BLaER1 (cell line): ENCODE measurements around the gene LAMTOR3.

ENCODE experiments used
- H3K27ac ChIP-seq: shearing (Covaris generic); formaldehyde crosslinking; 2 replicates; pipeline ENCODE4 v1.8.1; 2022
- H3K27me3 ChIP-seq: shearing (Covaris generic); formaldehyde crosslinking; 2 replicates; pipeline ENCODE4 v1.8.1; 2022
- H3K36me3 ChIP-seq: shearing (Covaris generic); formaldehyde crosslinking; 2 replicates; pipeline ENCODE4 v1.8.1; 2022
- H3K4me1 ChIP-seq: shearing (Covaris generic); formaldehyde crosslinking; 2 replicates; pipeline ENCODE4 v1.8.1; 2022
- H3K4me2 ChIP-seq: shearing (Covaris generic); formaldehyde crosslinking; 2 replicates; pipeline ENCODE4 v1.8.1; 2022
- H3K4me3 ChIP-seq: shearing (Covaris generic); formaldehyde crosslinking; 2 replicates; pipeline ENCODE4 v1.8.1; 2022
- H3K9ac ChIP-seq: shearing (Covaris generic); formaldehyde crosslinking; 2 replicates; pipeline ENCODE4 v1.8.1; 2022
- H3K9me3 ChIP-seq: shearing (Covaris generic); formaldehyde crosslinking; 2 replicates; pipeline ENCODE4 v1.8.1; 2022
- H4K20me1 ChIP-seq: shearing (Covaris generic); formaldehyde crosslinking; 2 replicates; pipeline ENCODE4 v1.8.1; 2022
- Cebpa-rat ChIP-seq: shearing (Covaris generic); IDR thresholded peaks from 2 replicates; pipeline ENCODE4 v1.8.1; 2022

LAMTOR3 gene

GRCh38 chr4:99893029-99893428, 1.2 kb downstream of the LAMTOR3 start:
- H3K27ac ChIP-seq = no peak overlapping the region
- peaks cover 7% of the 10 kb centered on the region; the same call in 1 of the 2 replicates for H3K36me3 ChIP-seq
- peaks cover 23% of the 10 kb centered on the region for H3K4me1 ChIP-seq
- H3K9me3 ChIP-seq = no peaks in the 10 kb centered on the region
- peak overlapping the region; percentile 89 for H3K9ac ChIP-seq
- TF ChIP-seq Cebpa-rat = no peak
- H3K4me3 ChIP-seq = peak overlapping the region; percentile 94
- H3K4me2 ChIP-seq = peak overlapping the region; percentile 92
- H3K27me3 ChIP-seq = no peaks in the 10 kb centered on the region
- peaks cover 27% of the 10 kb centered on the region for H4K20me1 ChIP-seq

- Histone ChIP-seq H3K9ac (no peak overlapping the region), H3K36me3 (peaks cover 10% of the 10 kb centered on the region; the same call in 1 of the 2 replicates), H3K4me1 (peaks cover 23% of the 10 kb centered on the region), H3K27me3 (no peaks in the 10 kb centered on the region), H3K4me3 (no peak overlapping the region), H3K9me3 (no peaks in the 10 kb centered on the region), H3K27ac (no peak overlapping the region), H3K4me2 (no peak overlapping the region), H4K20me1 (peaks cover 33% of the 10 kb centered on the region)
- TF ChIP-seq Cebpa-rat = no peak
Measured at GRCh38 chr4:99891351-99891750, 2.9 kb downstream of the LAMTOR3 start.

GRCh38 chr4:99887837-99888236, 6.4 kb downstream of the LAMTOR3 start:
- H3K4me3 ChIP-seq = no peak overlapping the region
- no peak overlapping the region for H3K9ac ChIP-seq
- H3K36me3 ChIP-seq = peaks cover 27% of the 10 kb centered on the region
- H4K20me1 ChIP-seq = peaks cover 33% of the 10 kb centered on the region
- H3K4me2 ChIP-seq = no peak overlapping the region
- TF ChIP-seq Cebpa-rat = no peak
- H3K4me1 ChIP-seq = peaks cover 8% of the 10 kb centered on the region
- H3K9me3 ChIP-seq = no peaks in the 10 kb centered on the region
- no peaks in the 10 kb centered on the region for H3K27me3 ChIP-seq
- H3K27ac ChIP-seq = no peak overlapping the region

- H3K9ac ChIP-seq = no peak overlapping the region
- H3K4me1 ChIP-seq = no peaks in the 10 kb centered on the region
- peaks cover 31% of the 10 kb centered on the region for H3K36me3 ChIP-seq
- H3K27ac ChIP-seq = no peak overlapping the region
- H4K20me1 ChIP-seq = peaks cover 30% of the 10 kb centered on the region
- no peaks in the 10 kb centered on the region for H3K27me3 ChIP-seq
- no peak for TF ChIP-seq Cebpa-rat
- H3K4me3 ChIP-seq = no peak overlapping the region
- no peaks in the 10 kb centered on the region for H3K9me3 ChIP-seq
- no peak overlapping the region for H3K4me2 ChIP-seq
Measured at GRCh38 chr4:99886146-99886545, 8.1 kb downstream of the LAMTOR3 start.

- H3K4me3 ChIP-seq = no peak overlapping the region
- H3K36me3 ChIP-seq = peaks cover 32% of the 10 kb centered on the region
Measured at GRCh38 chr4:99885687-99886086, 8.5 kb downstream of the LAMTOR3 start.

GRCh38 chr4:99885063-99885664, 9.1 kb downstream of the LAMTOR3 start:
- H3K27me3 ChIP-seq = no peaks in the 10 kb centered on the region
- no peaks in the 10 kb centered on the region for H3K4me1 ChIP-seq
- no peak overlapping the region for H3K4me2 ChIP-seq
- H3K9ac ChIP-seq = no peak overlapping the region
- no peak overlapping the region for H3K4me3 ChIP-seq
- no peak for TF ChIP-seq Cebpa-rat
- peaks cover 20% of the 10 kb centered on the region; the same call in 1 of the 2 replicates for H4K20me1 ChIP-seq
- H3K27ac ChIP-seq = no peak overlapping the region
- H3K36me3 ChIP-seq = peaks cover 38% of the 10 kb centered on the region
- H3K9me3 ChIP-seq = no peaks in the 10 kb centered on the region

More at GRCh38 chr4:99885687-99886086, 8.5 kb downstream of the LAMTOR3 start:
- no peak overlapping the region for H3K27ac ChIP-seq
- no peak overlapping the region for H3K4me2 ChIP-seq
- no peaks in the 10 kb centered on the region for H3K27me3 ChIP-seq
- H3K9ac ChIP-seq = no peak overlapping the region
- peaks cover 25% of the 10 kb centered on the region for H4K20me1 ChIP-seq
- no peaks in the 10 kb centered on the region for H3K9me3 ChIP-seq
- H3K4me1 ChIP-seq = no peaks in the 10 kb centered on the region
- no peak for TF ChIP-seq Cebpa-rat

GRCh38 chr4:99879458-99879857, 14.8 kb downstream of the LAMTOR3 start:
- Histone ChIP-seq H3K9ac (no peak overlapping the region), H3K36me3 (peaks cover 61% of the 10 kb centered on the region), H3K4me1 (no peaks in the 10 kb centered on the region), H3K4me3 (no peak overlapping the region), H3K27me3 (no peaks in the 10 kb centered on the region), H3K27ac (no peak overlapping the region), H4K20me1 (no peaks in the 10 kb centered on the region), H3K4me2 (no peak overlapping the region), H3K9me3 (no peaks in the 10 kb centered on the region)
- no peak for TF ChIP-seq Cebpa-rat

- Histone ChIP-seq H3K4me2 (no peak overlapping the region), H3K9me3 (no peaks in the 10 kb centered on the region), H3K9ac (no peak overlapping the region), H3K4me3 (no peak overlapping the region), H3K36me3 (peaks cover 55% of the 10 kb centered on the region), H4K20me1 (no peaks in the 10 kb centered on the region), H3K4me1 (no peaks in the 10 kb centered on the region), H3K27me3 (no peaks in the 10 kb centered on the region), H3K27ac (no peak overlapping the region)
- TF ChIP-seq Cebpa-rat = no peak
Measured at GRCh38 chr4:99878604-99879003, 15.6 kb downstream of the LAMTOR3 start.

GRCh38 chr4:99876946-99877345, 17.3 kb downstream of the LAMTOR3 start:
- TF ChIP-seq Cebpa-rat = no peak
- Histone ChIP-seq H3K36me3 (peaks cover 50% of the 10 kb centered on the region), H3K4me1 (no peaks in the 10 kb centered on the region), H4K20me1 (no peaks in the 10 kb centered on the region), H3K4me3 (no peak overlapping the region), H3K9me3 (no peaks in the 10 kb centered on the region), H3K4me2 (no peak overlapping the region), H3K27me3 (no peaks in the 10 kb centered on the region), H3K9ac (no peak overlapping the region), H3K27ac (no peak overlapping the region)

- Histone ChIP-seq H3K9ac (no peak overlapping the region), H3K4me3 (no peak overlapping the region), H4K20me1 (no peaks in the 10 kb centered on the region), H3K27me3 (no peaks in the 10 kb centered on the region), H3K9me3 (no peaks in the 10 kb centered on the region), H3K4me1 (no peaks in the 10 kb centered on the region), H3K36me3 (peaks cover 34% of the 10 kb centered on the region), H3K27ac (no peak overlapping the region), H3K4me2 (no peak overlapping the region)
- no peak for TF ChIP-seq Cebpa-rat
Measured at GRCh38 chr4:99875071-99875470, 19.2 kb downstream of the LAMTOR3 start.

- Histone ChIP-seq H3K9ac (no peak overlapping the region), H3K27me3 (no peaks in the 10 kb centered on the region), H3K4me3 (no peak overlapping the region), H3K27ac (no peak overlapping the region), H4K20me1 (no peaks in the 10 kb centered on the region), H3K4me2 (no peak overlapping the region), H3K36me3 (peaks cover 9% of the 10 kb centered on the region; the same call in 1 of the 2 replicates), H3K4me1 (no peaks in the 10 kb centered on the region), H3K9me3 (no peaks in the 10 kb centered on the region)
- no peak for TF ChIP-seq Cebpa-rat
Measured at GRCh38 chr4:99872570-99872969, 21.7 kb downstream of the LAMTOR3 start.
